IMR-90 (cell line): ENCODE data around the gene CTSH. TPM values are rescaled to one million over a fixed set of nuclear protein-coding genes. Genes with fewer than 3 reads are reported as not detected.

Experiments used
- ATAC-seq: fragments of 200-7000 bp; cut with Tn5 transposase; 2 replicates; pipeline ENCODE4 v1.9.1; 2020; ENCODE audit warnings: low read depth, mild to moderate bottlenecking, moderate library complexity
- BruUV-seq: library from RNA; stranded (reverse); fragments of 400-500 nt; replicated peaks from 2 replicates; lab custom pipeline; 2021; lab: Mats Ljungman, UMichigan
- CTCF ChIA-PET: fragments of 300-600 bp; formaldehyde crosslinking; extraction: SDS; loops from one replicate; lab custom pipeline; 2021; ENCODE audit warnings: antibody characterized with exemption; lab: Yijun Ruan, JAX
- POLR2A ChIA-PET: fragments of 300-600 bp; sonication (Branson Sonifier 250); formaldehyde crosslinking; loops from one replicate; lab custom pipeline; 2022; ENCODE audit warnings: antibody characterized with exemption; ENCODE audit not compliant: unreplicated experiment; lab: Charles Lee
- DNase-seq: peaks from one replicate; pipeline ENCODE4 v3.0.0; 2013
- H2AFZ ChIP-seq: replicated peaks from 2 replicates; pipeline ENCODE3; 2013; ENCODE audit warnings: low read length, mild to moderate bottlenecking; ENCODE audit not compliant: poor library complexity
- H2AK5ac ChIP-seq: 2 replicates; pipeline ENCODE4 v1.6.1; 2013; ENCODE audit warnings: low read depth, low read length, inconsistent platforms
- H2AK9ac ChIP-seq: replicated peaks from 2 replicates; pipeline ENCODE3; 2013; ENCODE audit warnings: mild to moderate bottlenecking, low read depth, low read length, moderate library complexity; ENCODE audit not compliant: poor library complexity
- H2BK120ac ChIP-seq: 2 replicates; pipeline ENCODE4 v1.6.1; 2013; ENCODE audit warnings: low read depth, low read length, inconsistent platforms
- H2BK15ac ChIP-seq: 3 replicates; pipeline ENCODE4 v1.6.1; 2013; ENCODE audit warnings: low read depth, low read length, inconsistent platforms
- H2BK20ac ChIP-seq: 2 replicates; pipeline ENCODE4 v1.6.1; 2013; ENCODE audit warnings: low read depth, mild to moderate bottlenecking, inconsistent platforms, low read length, moderate library complexity
- H2BK5ac ChIP-seq: 2 replicates; pipeline ENCODE4 v1.6.1; 2013; ENCODE audit warnings: mild to moderate bottlenecking, low read depth, low read length, inconsistent platforms; ENCODE audit not compliant: poor library complexity, severe bottlenecking
- H3K14ac ChIP-seq: replicated peaks from 2 replicates; pipeline ENCODE4 v1.6.1; 2013; ENCODE audit warnings: low read depth, low read length, inconsistent platforms
- H3K18ac ChIP-seq: 2 replicates; pipeline ENCODE4 v1.6.1; 2013; ENCODE audit warnings: low read depth, low read length, control low read depth
- H3K23ac ChIP-seq: 2 replicates; pipeline ENCODE4 v1.6.1; 2013; ENCODE audit warnings: low read depth, low read length, inconsistent platforms
- H3K27ac ChIP-seq: 2 replicates; pipeline ENCODE4 v1.5.1; 2013; ENCODE audit warnings: mild to moderate bottlenecking, control low read depth, low read length; ENCODE audit not compliant: insufficient read depth
- H3K27me3 ChIP-seq: 2 replicates; pipeline ENCODE4 v1.6.1; 2013; ENCODE audit warnings: low read length; ENCODE audit not compliant: control insufficient read depth, insufficient read depth
- H3K36me3 ChIP-seq: 2 replicates; pipeline ENCODE4 v1.6.1; 2013; ENCODE audit warnings: low read length, mixed read lengths; ENCODE audit not compliant: control insufficient read depth, insufficient read depth
- H3K4ac ChIP-seq: 2 replicates; pipeline ENCODE4 v1.6.1; 2013; ENCODE audit warnings: low read depth, low read length, inconsistent platforms
- H3K4me1 ChIP-seq: 2 replicates; pipeline ENCODE4 v1.6.1; 2013; ENCODE audit warnings: low read length, mixed read lengths; ENCODE audit not compliant: control insufficient read depth, insufficient read depth
- H3K4me2 ChIP-seq: 2 replicates; pipeline ENCODE4 v1.6.1; 2013; ENCODE audit warnings: low read depth, mild to moderate bottlenecking, control low read depth, low read length, moderate library complexity
- H3K4me3 ChIP-seq: 2 replicates; pipeline ENCODE4 v1.5.1; 2013; ENCODE audit warnings: low read depth, mild to moderate bottlenecking, control low read depth, low read length, moderate library complexity; ENCODE audit not compliant: insufficient read depth
- H3K56ac ChIP-seq: 2 replicates; pipeline ENCODE4 v1.6.1; 2013; ENCODE audit warnings: low read length, inconsistent platforms; ENCODE audit not compliant: insufficient read depth; ENCODE audit errors: extremely low read depth
- H3K79me1 ChIP-seq, 2 experiments: 2 replicates each; pipeline ENCODE4 v1.6.1; 2013; ENCODE audit warnings: low read length in 2 of 2, inconsistent platforms in 1 of 2, low read depth in 1 of 2
- H3K9ac ChIP-seq: 2 replicates; pipeline ENCODE4 v1.6.1; 2013; ENCODE audit warnings: low read depth, low read length, control low read depth
- H3K9me1 ChIP-seq: 2 replicates; pipeline ENCODE4 v1.6.1; 2013; ENCODE audit warnings: low read length, inconsistent platforms; ENCODE audit not compliant: insufficient read depth
- H3K9me3 ChIP-seq: 2 replicates; pipeline ENCODE4 v1.6.1; 2013; ENCODE audit warnings: low read length; ENCODE audit not compliant: control insufficient read depth, insufficient read depth
- H4K20me1 ChIP-seq: 2 replicates; pipeline ENCODE4 v1.6.1; 2013; ENCODE audit warnings: low read length, inconsistent platforms; ENCODE audit not compliant: insufficient read depth
- H4K5ac ChIP-seq: 2 replicates; pipeline ENCODE4 v1.6.1; 2013; ENCODE audit warnings: mild to moderate bottlenecking, low read depth, low read length, control low read depth
- H4K8ac ChIP-seq, 2 experiments: 2 replicates each; pipeline ENCODE4 v1.6.1; 2013; ENCODE audit warnings: low read depth in 2 of 2, low read length in 2 of 2, control low read depth in 1 of 2, inconsistent platforms in 1 of 2
- H4K91ac ChIP-seq: 2 replicates; pipeline ENCODE4 v1.6.1; 2013; ENCODE audit warnings: low read depth, low read length, inconsistent platforms; ENCODE audit not compliant: insufficient read depth
- MXI1 ChIP-seq: IDR thresholded peaks from 2 replicates; pipeline ENCODE4 v1.6.1; 2012; ENCODE audit warnings: low read depth, mild to moderate bottlenecking, low read length, moderate library complexity, borderline replicate concordance
- RFX5 ChIP-seq: IDR thresholded peaks from 2 replicates; pipeline ENCODE4 v1.8.0; 2012; ENCODE audit warnings: low read depth, mild to moderate bottlenecking, low read length, moderate library complexity
- WGBS, 2 experiments: methylation state at CpG; one replicate each; pipeline versions ENCODE4 v1.1.5 to v1.1.7; 2013; ENCODE audit warnings: missing lambda C conversion rate in 2 of 2; ENCODE audit not compliant: insufficient read length in 1 of 2; ENCODE audit errors: extremely low coverage in 2 of 2; 5-methylcytosine and 5-hydroxymethylcytosine counted together
- dilution Hi-C: fragments of 300-500 bp; cut with HindIII; formaldehyde crosslinking; loops from one replicate; pipeline ENCODE4 v1.14.3; 2018; ENCODE audit warnings: low sequenced_read_pairs; ENCODE audit not compliant: unreplicated experiment
- in situ Hi-C: fragments of 300-500 bp; cut with MboI; formaldehyde crosslinking; loops from 3 replicates; pipeline ENCODE4 v1.14.3; 2019; ENCODE audit warnings: low sequenced_read_pairs, inconsistent platforms, mixed read lengths
- intact Hi-C: fragments of 100-400 bp; cut with micrococcal nuclease; formaldehyde crosslinking; loops from 2 replicates; pipeline ENCODE4 v1.10.0; 2022
- polyA plus RNA-seq, 3 experiments: library from polyadenylated mRNA; depleted of rRNA; stranded (reverse); fragments of >200 nt; gene quantifications; 2 replicates each; pipeline ENCODE4 v1.2.3, GENCODE V29; 2012; ENCODE audit warnings: low replicate concordance in 1 of 3
- total RNA-seq: library from RNA; depleted of rRNA; stranded (reverse); fragments of >200 nt; gene quantifications from 2 replicates; pipeline ENCODE4 v1.2.3, GENCODE V29; 2012

Gene CTSH
- total and polyA plus RNA-seq, 2 of the 4 experiments (the other 2 are of a cell fraction): 11.7 to 13.9 TPM

GRCh38 chr15:78984041-78984440, 39.2 kb upstream of the CTSH start:
- Histone ChIP-seq H4K20me1 (no peaks in the 10 kb centered on the region), H2BK120ac (no peak overlapping the region), H2BK5ac (no peak overlapping the region), H2BK20ac (no peak overlapping the region), H3K14ac (no peak overlapping the region), H3K79me1 (no peaks in the 10 kb centered on the region; a peak in 1 of 4 replicates), H3K4me2 (no peak overlapping the region), H2BK15ac (no peak overlapping the region), H3K4ac (no peak overlapping the region), H3K4me1 (peaks cover 9% of the 10 kb centered on the region), H2AFZ (no peak overlapping the region), H3K4me3 (no peak overlapping the region), H3K9me3 (no peaks in the 10 kb centered on the region), H3K9me1 (peaks cover 12% of the 10 kb centered on the region), H2AK5ac (no peak overlapping the region), H3K23ac (no peak overlapping the region), H4K8ac (no peak overlapping the region), H3K18ac (no peak overlapping the region), H3K27me3 (no peaks in the 10 kb centered on the region; the same call in 1 of the 2 replicates), H3K27ac (no peak overlapping the region), H4K5ac (no peak overlapping the region), H3K36me3 (no peaks in the 10 kb centered on the region), H3K9ac (no peak overlapping the region), H2AK9ac (no peak overlapping the region), H4K91ac (no peak overlapping the region), H3K56ac (no peak overlapping the region)
- ChIA-PET CTCF (interaction anchor here (1.0 kb wide), 1 partner anchor 8 kb away, joined by 3 read pairs; no protein-coding TSS in a partner anchor), POLR2A (no interaction called here)
- BruUV-seq: no TSS peak
- no peak for TF ChIP-seq RFX5
- no peak for TF ChIP-seq MXI1
- ATAC-seq: no peak
- intact Hi-C loops: no loop called here
- in situ Hi-C loops: no loop called here
- WGBS, 2 experiments: no CpG with 5 or more reads among the region's 1 CpG
- no peak for DNase-seq
- dilution Hi-C loops: no loop called here
